ENCODE data around the gene GAPT. TPM values are rescaled to one million over a fixed set of nuclear protein-coding genes. Genes with fewer than 3 reads are reported as not detected.

Gene GAPT
- total RNA-seq, 1 donor from 2014 or later: not detected

GRCh38 chr5:58545912-58546311 lies 54.7 kb downstream of the GAPT start:
- H3K4me3 ChIP-seq: no peak overlapping the region
- TF ChIP-seq POLR2A (IDR thresholded peaks at IDR 0.05) (no peak), POLR2AphosphoS5 (IDR thresholded peaks at IDR 0.05; ENCODE audit: insufficient read depth in 1 of 2, low read depth in 1 of 2) (no peak), CTCF (IDR thresholded peaks at IDR 0.05) (no peak)
- H3K36me3 ChIP-seq: no peaks in the 10 kb centered on the region
- H3K9me3 ChIP-seq: no peaks in the 10 kb centered on the region
- no peaks in the 10 kb centered on the region for H3K4me1 ChIP-seq
- no peak overlapping the region for H3K27ac ChIP-seq
- no peak for DNase-seq (ENCODE audit: extremely low spot score in 2 of 2)
- no peaks in the 10 kb centered on the region for H3K27me3 ChIP-seq
- intact Hi-C loops (cut with DNase I): no loop called here

Small RNA genes lying within 50 kb of the gene (microRNA-seq; reads per million reads assigned to microRNA genes)
- gene MIR548AE2 (ENCODE audit: borderline number of aligned reads, borderline replicate concordance): not detected

Small RNA genes lying within 50 kb of the gene (small RNA-seq; reads per million reads assigned to genes)
- gene MIR548AE2: not detected

Other genes with a start within 250 kb of the GAPT start
- 169 TPM for gene PLK2, start 31.3 kb upstream of the GAPT start, total RNA-seq
- 2.5 TPM for gene RAB3C, start 91.6 kb downstream of the GAPT start, total RNA-seq